OCI-LY1 (cell line): Measurements from ENCODE around the gene SAMD8.

Experiments
- EZH2 ChIP-seq: fragments of 200-600 bp; sonication (generic), shearing (Covaris generic); IDR thresholded peaks from 2 replicates; pipeline ENCODE4 v1.8.0; 2017; ENCODE audit warnings: borderline replicate concordance, mixed run types, mild to moderate bottlenecking, antibody characterized with exemption, low read length, moderate library complexity, mixed read lengths
- TF ChIP-seq, protein P1 (sequence below): fragments of 200-600 bp; sonication (generic), shearing (Covaris generic); IDR thresholded peaks from 2 replicates; pipeline ENCODE4 v1.5.1; 2017; ENCODE audit warnings: mild to moderate bottlenecking, antibody characterized with exemption, low read length, moderate library complexity, mixed read lengths

DNA sequence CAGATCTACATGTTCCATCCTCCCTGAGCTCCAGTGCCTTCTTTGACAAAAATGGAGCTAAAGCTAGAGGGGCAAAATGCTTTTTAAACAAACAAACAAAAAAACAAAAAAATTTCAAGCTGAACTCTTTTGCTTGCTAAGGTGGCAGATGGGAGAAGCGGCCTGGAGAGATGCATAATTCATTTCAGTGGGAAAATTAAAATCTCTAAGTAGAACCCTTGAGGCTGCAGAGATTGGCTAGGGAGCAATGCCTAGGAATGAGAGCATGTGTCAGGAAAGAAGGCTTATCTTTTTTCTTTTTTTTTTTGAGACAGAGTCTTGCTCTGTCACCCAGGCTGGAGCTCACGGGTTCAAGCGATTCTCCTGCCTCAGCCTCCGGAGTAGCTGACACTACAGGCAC is 46.4 kb upstream of the SAMD8 start:
- TF ChIP-seq, protein P1, sequence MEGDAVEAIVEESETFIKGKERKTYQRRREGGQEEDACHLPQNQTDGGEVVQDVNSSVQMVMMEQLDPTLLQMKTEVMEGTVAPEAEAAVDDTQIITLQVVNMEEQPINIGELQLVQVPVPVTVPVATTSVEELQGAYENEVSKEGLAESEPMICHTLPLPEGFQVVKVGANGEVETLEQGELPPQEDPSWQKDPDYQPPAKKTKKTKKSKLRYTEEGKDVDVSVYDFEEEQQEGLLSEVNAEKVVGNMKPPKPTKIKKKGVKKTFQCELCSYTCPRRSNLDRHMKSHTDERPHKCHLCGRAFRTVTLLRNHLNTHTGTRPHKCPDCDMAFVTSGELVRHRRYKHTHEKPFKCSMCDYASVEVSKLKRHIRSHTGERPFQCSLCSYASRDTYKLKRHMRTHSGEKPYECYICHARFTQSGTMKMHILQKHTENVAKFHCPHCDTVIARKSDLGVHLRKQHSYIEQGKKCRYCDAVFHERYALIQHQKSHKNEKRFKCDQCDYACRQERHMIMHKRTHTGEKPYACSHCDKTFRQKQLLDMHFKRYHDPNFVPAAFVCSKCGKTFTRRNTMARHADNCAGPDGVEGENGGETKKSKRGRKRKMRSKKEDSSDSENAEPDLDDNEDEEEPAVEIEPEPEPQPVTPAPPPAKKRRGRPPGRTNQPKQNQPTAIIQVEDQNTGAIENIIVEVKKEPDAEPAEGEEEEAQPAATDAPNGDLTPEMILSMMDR: no peak
- TF ChIP-seq EZH2: no peak
